Fibroblast of skin of scalp (primary cell): ENCODE data around the gene SCIMP. TPM values are rescaled to one million over a fixed set of nuclear protein-coding genes. Genes with fewer than 3 reads are reported as not detected.
"Not testable (repeated sequence)": the region's sequence is repeated elsewhere in the genome, so short reads cannot be mapped to it uniquely, and the experiment has no call there.

Experiments
- DNase-seq: peaks from one replicate; pipeline ENCODE4 v3.0.0-alpha.2; 2013
- polyA plus RNA-seq, 2 experiments: library from polyadenylated mRNA; unstranded; fragments of 120-200 nt; gene quantifications; one replicate each; pipeline ENCODE4 v1.2.1, GENCODE V29; 2013; ENCODE audit not compliant: insufficient read length in 2 of 2

SCIMP gene
- polyA plus RNA-seq (2013, experiment 1 of 2; ENCODE audit: insufficient read length): not detected
- 0.11 TPM for polyA plus RNA-seq (2013, experiment 2 of 2; ENCODE audit: insufficient read length)

DNA sequence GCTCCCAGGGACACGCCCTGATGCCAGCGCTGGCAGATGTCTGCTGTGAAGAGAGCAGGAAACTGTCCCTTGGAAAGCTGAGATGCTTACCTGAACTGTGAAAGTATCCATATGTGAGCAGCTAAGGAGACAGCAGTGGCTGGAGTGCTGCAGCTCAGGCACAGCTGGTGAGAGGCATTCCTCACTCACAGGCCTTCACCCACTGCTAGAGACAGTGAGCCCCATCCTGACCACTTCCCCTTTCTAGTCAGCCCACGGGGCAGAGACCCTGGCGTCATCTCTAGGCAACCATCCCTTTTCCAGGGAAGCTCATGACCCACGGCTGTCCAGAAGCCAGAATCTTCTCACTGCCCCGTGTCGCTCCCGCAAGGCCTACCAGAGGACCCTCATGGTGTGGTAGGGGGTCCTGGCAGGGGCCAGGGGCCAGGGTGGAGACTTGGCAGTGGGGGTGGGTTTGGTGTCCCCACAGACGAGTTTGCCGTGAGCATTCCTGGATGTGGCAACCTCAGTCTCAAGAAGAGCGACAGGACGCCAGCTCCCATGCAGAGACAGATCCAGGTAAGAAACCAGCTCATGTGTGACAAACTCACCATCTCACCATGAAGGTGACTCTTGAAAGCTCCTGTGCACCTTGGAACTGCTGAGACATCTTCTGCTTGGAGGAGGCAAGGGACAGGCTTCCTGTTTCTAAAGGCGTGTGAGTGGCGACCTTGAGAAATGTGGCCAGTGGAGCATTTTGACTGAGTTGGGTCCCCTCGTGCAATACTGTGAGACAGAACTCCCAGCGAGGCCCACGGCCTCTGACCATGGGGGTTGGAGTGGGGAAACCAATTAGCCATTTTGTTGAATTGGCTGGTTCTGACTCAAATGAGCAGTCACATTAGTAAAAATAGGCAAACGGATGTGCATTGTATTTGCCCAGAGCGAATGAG lies at the start of gene SCIMP:
SCIMP (minus strand) TSS at position 216 of the 932 bp plus-strand sequence; CDS start at position 111, 105 bp downstream.
- no peak for DNase-seq

DNA sequence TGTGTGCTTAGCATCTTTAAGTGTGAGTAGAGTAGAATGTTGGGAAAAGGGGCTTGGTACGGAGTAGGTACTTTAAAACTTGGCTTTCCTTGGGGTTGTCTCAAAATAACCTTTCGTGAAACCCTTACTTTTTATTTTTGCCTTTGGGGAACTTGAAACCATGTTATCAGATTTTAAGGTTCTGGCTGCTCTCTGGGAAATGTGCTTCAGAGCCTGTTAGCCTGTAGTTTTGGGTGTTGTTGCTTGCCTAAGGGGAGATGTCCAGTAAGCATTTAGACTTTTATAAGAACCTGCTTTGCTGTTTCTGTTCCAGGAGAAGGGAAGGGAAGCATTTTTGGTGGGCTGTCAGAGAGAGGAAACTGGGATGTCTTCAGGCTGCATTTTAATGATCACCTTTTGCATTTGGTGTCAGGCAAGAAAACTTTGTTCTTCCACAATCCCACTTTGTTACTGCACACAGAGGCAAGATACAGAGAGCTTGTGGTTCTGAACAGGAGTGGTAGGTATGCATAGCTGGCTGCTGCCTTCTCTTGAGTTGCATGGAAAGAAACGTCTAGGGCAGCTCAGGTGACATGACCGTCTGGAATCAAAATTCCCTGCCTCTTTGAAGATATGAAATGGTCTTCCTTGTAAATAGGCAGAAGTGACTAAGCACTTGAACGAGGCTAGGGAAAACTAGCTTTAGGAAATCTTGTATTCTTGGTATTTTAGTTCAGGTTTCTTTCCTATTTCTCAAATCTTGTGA lies 49.1 kb upstream of the SCIMP start:
- DNase-seq: no peak

DNA sequence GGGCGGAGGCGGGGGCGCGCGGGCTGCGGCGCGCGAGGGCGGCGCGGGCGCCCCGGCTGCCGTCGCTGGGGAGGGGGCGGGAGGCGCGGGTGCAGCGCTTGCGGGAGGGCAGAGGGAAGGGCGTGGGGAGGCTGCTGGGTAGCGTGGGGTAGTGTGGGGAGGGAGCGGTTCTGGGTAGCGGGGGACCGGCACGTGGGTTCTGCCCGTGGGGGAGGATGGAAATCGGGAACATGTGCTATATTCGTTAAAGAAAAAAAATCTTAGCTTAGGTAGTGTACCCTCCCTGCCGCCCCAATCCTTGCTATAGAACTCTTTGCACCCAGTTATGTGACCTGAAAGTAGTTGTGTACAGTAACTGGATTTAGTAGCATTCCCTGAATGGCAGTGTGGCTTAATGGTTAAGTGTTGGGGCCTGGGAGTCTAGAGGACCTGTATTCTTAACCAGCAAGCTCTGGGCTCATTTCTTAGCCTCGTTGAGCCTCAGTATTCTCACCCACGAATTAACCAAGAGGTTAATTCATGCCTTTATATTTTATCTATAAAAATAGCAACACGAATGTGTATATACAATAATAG lies 48.1 kb upstream of the SCIMP start:
- DNase-seq: no peak

DNA sequence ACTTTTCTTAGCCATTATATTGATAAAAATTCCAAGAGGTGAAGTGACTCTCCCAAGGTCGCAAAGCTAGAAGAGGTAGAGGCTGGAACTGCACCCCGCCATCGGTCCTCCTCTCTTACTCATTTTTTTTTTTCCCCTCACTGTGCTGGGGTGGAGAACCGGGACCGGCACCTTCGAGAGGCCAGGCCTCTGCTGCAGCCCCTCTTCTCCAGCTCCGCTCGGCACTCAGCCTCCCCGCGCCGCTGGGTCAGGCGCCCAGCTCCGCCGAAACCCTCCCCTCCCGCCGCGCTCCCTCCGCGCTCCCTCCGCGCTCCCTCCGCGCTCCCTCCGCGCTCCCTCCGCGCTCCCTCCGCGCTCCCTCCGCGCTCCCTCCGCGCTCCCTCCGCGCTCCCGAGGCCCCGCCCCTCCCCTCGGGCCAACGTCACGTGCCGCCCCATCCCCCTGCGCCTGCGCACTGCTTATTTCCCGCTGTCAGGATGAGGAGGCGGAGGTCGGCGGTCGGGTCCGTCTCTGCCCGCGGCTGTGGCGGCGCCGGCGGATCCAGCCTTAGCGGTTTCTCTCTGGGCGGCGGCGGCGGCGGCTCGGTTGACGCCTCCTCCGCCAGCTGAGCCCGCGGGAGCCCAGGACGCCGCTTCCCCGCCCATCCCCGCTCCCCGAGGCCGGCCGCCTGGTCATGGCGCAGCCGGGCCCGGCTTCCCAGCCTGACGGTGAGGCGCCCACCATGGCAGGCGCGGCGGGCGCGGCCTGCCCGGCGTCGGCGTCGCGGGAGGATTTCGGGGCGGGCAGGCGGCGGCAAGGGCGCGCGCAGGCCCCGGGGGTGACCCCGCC lies 47.4 kb upstream of the SCIMP start, which contains the start of gene RABEP1:
RABEP1 (plus strand) TSS at position 471 of the 828 bp plus-strand sequence; CDS start at position 674, 203 bp downstream.
- DNase-seq: peak; percentile 93

DNA sequence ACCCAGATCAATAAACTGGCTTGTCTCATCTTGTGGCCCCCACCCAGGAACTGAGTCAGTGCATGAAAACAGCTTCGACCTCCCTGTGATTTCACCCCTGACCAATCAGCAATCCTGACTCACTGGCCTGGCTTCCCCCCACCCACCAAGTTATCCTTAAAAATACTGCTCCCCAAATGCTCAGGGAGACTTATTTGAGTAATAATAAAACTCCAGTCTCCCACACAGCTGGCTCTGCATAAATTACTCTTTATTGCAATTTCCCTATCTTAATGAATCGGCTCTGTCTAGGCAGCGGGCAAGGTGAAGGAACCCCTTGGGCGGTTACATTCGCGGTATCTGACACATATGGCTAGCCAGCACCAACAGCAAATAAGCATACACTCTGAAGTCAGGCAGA lies 37.7 kb upstream of the SCIMP start:
- no peak for DNase-seq

DNA sequence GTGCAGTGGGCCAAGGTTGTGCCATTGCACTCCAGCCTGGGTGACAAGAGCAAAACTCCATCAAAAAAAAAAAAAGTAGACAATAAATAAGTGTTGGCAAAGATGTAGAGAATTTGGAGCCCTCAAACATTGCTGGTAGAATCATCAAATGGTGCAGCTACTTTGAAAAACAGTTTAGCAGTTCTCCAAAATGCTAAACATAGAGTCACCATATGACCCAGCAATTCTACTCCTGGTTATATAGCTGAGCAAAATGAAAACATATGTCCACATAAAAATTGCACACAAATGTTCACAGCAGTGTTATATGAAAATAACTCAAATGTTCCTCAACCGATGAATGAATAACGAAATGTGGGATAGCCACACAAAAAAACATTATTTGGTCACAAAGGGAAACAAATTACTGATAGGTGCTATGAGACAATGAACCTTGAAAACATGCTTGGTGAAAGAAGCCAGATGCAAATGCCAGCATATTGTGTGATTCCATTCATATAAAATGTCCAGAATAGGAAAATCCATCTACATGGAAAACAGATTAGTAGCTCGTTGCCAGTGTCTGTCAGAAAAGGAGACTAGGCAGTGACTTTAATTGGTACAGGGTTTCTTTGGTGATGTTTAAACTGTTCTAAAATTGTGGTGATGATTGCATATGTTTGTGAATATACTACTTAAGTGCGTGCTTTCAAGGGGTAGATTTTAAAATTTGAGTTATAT lies 34.7 kb upstream of the SCIMP start:
- no peak for DNase-seq

DNA sequence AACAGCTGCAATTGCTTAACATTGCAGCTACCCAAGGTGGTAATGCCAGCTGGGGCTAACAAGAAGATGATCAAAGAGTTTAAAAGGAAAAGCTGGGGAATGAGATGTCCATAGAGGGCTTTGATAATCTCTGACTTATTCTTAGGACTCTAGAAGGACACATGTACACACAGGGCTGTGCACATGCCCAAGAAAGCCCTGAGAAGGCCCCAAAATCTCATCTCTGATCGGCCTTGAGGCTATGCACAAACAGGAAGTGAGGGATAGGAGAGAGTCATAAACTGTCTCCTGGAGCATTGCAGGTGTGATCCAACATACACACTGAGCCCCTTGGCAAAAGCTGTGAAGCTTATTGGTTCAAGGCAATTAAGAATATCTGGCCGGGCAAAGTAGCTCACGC lies 30.2 kb upstream of the SCIMP start:
- no peak for DNase-seq

DNA sequence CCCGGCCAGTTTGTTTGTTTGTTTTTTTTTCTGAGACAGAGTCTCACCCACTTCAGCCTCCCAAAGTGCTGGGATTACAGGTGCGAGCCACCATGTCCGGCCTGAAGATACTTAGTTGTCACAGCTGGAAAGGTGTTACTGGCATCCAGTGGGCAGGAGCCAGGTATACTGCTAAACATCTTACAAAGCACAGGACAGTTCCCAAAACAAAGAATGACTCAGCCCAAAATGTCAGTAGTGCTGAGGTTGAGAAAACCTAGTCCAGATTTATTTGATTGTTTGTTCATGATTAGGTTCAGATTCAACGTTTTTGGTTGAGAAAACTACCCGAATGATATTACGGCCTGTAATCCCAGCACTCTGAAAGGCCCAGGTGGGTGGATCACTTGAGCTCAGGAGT lies 28.8 kb upstream of the SCIMP start:
- DNase-seq: no peak

DNA sequence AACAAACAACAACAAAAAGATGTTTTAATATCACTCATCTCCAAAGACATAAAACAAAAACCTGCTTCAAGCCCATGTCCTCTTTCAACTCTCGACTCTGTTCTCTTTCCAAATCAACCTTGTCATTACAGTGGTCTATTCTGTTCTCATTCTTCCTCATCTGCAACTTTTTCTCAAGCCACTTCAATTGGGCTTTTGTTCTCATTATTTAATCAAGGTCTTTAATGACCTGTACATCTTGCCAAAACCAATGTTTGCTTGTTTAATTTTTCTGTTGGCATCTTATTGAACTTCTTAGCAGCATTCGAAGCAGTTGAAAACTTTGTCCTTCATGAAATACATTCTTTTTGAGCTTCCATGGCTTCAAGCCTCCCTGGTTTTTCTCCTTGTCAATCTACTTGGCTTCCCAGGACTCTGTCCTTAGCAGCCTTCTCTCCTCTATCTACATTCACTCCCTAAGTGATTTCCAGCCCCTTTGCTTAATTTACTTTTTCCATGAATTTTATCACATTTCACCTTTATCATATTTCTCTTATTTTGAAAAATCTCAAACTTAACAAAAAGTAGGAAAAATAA lies 27.8 kb upstream of the SCIMP start:
- no peak for DNase-seq

DNA sequence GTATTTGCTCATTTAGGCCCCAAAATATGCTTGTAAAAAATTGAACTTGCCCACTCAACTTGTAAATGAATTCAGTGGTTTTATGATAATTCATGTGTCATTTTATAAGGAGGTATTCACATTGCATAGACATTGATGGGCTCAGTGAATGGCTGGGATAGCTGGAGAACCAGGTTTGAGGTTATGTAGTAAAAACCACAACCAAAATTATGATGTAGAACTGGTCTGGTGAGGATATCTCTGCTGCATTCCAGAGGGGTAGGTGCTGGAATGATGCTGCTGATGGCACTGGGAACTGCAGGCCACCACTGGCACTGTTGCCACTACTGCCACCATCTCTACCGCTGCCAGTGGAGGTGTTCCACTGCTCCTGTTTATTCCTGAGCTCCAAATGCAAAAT lies 25.9 kb upstream of the SCIMP start:
- no peak for DNase-seq

DNA sequence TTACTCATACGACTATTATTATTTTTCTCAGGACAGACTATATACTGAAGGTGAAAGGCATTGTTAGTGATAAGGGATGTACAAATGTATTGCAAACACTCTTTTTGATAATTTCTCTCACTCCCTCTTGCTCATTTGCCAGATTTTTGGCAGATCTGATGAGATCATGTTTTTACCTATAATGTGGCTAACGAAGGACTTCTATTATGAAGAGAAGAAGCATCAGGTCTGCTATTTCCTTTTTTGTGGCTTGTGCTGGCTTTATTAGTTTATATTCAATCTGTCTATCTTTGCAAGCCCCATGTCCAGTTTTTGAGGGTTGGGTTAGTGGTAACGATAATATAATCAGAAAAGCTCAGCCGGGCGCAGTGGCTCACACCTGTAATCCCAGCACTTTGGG lies 22.5 kb upstream of the SCIMP start:
- no peak for DNase-seq

DNA sequence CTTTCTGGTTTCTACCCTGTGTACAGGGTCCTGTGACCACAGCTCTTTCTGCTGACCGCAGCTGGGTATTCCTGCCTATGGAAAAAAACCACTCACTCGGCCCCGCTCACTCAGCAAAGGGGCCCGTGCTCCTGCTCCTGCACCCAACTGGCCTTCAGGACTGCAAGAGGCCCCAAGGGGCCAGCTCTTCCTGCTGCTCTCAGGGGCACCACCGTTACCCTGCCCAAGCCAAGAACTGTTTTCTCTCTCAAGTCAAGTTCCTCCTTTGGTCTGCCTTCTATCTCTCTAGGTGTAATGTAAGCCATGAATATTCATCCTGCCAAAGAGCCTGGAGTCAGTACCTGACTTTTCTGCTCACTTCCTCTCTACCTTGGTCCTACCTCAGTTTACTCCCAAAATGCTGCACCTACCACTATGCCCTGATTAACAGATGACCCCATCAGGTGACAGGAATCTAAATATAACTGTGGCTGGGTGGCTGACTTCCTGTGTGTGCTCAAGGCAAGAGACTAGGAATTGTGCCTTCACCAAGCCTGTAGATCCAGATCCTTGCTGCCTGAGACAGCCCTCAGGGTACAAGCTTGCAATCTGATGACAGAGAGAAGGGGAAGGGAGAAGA lies 20.4 kb upstream of the SCIMP start:
- DNase-seq: no peak

DNA sequence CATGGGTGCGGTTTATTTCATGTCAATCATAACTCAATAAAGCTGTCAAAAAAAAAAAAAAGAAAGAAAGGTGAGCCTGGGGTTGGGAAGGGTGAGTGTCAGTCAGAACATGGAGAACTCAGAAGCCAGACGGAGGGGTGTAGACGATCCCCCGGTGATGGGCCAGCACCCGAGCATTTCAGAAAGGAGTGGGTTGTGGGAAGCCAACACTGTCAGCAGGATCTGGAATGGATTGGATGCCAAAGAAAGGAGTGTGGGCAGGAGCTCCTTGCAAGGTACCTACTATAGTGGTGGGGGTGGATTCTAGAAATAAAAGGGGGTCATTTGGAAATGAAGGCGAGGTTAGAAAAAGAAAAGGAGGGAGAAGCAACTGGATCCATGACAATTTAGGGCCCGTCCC lies 19.8 kb upstream of the SCIMP start:
- no peak for DNase-seq

DNA sequence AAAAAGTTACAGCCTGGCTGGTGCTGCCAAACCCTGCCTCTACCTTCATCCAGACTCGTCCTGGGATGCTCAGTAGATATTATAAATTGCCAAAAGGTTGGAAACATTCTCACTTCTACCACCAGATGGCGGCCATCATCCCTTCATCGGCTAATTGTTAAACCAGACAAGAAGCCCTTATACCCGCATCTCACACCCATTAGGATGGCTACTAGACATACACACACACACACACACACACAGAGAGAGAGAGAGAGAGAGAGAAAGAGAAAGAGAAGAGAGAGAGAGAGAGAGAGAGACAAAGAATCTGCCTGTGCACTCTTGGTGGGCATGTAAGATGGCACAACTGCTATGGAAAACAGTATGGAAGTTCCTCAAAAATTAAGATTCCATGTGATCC lies 15.0 kb upstream of the SCIMP start:
- DNase-seq: peak; percentile 86

DNA sequence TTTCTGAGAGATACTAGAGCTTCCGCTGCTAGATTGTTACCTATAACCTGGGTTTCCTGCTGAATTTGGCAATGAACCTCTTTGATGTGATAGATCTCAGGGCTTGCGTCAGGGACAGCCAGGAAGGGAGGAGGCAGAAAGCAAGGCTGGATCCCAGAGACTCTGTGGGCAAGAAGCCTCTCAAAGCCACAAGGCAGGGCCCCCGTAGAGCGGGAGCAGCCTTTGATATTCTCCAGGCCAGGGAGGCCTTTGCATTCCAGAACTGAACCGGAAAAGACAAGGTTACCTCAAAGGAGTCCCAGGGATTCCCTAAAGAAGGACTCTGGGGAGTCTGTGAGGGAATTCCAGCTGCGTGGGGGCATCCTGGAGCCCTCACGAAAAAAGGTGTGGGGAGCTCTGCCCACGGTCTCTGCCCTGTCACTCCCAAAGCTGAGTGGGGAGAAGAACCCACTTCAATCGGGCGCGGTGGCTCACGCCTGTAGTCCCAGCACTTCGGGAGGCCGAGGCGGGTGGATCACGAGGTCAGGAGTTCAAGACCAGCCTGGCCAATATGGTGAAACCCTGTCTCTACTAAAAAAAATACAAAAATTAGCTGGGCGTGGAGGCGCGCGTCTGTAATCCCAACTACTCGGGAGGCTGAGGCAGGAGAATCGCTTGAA lies 14.3 kb upstream of the SCIMP start:
- DNase-seq: peak; percentile 9

DNA sequence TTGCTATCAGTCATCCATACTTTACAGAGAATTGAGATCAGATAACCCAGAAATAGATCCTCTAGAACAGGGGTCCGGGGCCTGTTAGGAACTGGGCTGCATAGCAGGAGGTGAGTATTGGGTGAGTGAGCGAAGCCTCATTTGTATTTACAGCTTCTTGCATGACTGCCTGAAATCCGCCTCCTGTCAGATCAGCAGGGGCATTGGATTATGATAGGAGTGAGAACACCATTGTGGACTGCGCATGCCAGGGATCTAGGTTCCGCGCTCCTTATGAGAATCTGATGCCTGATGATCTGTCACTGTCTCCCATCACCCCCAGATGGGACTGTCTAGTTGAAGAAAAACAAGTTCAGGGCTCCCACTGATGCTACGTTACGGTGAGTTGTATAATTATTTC lies 13.0 kb upstream of the SCIMP start:
- DNase-seq: no peak

DNA sequence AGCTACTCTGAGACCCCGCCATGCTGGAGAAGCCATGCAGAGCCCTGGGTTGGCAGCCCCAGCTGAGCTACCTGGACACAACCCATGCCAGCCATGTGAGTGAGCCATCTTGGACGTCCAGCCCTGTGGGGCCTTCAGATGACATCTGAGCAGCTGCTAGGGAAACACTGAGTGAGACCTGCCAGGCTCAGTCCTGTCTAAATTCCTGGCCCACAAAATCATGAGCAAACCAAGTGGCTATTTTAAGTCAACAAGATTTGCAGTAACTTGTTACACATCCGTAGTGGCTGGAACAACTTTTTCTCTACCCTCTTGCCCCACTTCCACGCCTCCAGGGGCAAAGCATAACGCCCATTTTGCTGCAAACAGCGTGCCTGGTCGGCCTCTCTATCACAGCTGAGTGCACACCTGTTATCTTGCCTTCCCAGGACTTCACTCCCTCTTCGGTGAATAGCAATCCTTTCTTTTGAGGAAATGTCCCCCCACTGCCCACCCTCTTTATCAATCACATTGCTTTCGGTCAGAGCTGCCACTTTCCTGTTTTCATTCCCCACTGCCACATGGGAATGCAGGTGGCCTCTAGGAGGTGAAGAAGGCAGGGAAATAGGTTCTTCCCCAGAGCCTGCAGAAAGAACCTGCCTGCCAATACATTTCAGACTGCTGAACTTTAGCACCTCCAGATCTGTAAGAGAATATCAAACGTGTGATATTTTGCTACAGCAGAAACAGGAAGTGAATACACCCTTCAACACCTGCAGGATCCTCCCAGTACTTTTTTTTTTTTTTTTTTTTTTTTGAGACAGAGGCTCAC lies 7.4 kb upstream of the SCIMP start:
- DNase-seq: no peak

DNA sequence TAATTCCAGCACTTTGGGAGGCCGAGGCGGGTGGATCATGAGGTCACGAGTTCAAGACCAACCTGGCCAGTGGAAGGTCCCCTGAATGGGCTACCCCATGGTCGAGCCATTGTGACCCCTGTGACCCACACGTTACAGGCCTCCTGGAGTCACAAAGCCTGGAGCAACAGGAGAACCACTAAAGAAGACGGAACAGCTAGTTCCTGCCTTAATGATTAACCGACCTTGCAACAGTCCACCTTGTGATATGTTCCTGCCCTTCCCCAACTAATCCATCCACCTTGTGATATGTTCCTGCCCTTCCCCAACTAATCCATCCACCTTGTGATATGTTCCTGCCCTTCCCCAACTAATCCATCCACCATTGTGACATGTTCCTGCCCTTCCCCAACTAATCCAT lies 5.1 kb upstream of the SCIMP start:
- DNase-seq: not testable (repeated sequence)

DNA sequence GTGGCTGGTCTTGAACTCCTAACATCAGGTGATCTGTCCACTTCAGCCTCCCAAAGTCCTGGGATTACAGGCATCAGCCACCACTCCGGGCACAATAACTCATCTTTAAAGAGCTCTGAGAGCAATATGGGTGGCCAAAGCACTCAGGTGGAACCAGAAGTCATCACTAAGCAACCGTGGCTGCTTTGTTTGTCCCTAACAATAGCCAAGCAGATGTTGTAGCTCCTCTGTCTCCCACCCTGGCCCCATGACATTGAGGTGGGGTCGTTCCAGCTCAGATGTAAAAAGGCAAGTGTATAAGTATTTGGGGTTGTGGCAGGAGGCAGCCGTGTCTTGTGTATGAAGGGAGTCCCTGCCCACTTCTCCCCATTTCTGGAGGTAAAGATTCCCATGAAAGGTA lies 3.7 kb upstream of the SCIMP start:
- no peak for DNase-seq
